ENCODE results near the gene WDR55. TPM values are rescaled to one million over a fixed set of nuclear protein-coding genes. Genes with fewer than 3 reads are reported as not detected.

The WDR55 gene, protein sequence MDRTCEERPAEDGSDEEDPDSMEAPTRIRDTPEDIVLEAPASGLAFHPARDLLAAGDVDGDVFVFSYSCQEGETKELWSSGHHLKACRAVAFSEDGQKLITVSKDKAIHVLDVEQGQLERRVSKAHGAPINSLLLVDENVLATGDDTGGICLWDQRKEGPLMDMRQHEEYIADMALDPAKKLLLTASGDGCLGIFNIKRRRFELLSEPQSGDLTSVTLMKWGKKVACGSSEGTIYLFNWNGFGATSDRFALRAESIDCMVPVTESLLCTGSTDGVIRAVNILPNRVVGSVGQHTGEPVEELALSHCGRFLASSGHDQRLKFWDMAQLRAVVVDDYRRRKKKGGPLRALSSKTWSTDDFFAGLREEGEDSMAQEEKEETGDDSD
- 10 to 100 TPM; 11.4 to 31.6 (median 19.8) TPM for total RNA-seq

DNA sequence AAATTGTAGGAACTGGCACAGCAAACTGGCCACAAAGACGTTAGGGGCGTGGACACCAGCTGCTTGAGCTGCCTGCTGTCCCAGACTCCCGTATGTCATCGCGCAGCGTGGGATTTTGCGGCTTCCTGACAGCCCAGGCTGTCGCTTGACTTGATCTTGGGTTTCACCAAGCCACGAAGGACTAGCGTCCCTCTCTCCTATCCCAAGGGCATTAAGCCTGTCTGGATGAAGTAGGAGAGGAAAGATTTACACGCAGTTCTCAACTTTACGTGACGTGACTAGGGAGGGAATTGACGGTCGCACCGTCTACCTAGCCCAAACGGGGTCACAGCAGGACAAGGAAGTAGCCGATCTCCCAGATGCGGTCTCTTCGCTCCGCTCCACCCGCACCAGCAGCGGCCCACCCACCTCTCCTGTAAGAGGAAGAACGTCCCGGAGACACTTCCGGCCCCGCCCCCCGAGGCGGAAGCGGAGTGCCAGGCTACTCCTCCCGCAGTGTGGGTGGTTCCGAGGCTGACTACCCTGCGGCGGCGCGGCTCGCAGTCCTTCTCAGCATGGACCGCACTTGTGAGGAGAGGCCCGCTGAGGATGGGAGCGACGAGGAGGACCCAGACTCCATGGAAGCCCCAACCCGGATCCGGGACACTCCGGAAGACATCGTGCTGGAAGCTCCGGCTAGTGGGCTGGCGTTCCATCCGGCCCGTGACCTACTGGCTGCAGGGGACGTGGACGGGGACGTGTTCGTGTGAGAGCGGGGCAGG, at the start of gene WDR55:
Gene WDR55 (plus strand): TSS at position 546 of the 761 bp plus-strand sequence. CDS start 9 bp downstream, at position 555.
- TF ChIP-seq, protein P1, sequence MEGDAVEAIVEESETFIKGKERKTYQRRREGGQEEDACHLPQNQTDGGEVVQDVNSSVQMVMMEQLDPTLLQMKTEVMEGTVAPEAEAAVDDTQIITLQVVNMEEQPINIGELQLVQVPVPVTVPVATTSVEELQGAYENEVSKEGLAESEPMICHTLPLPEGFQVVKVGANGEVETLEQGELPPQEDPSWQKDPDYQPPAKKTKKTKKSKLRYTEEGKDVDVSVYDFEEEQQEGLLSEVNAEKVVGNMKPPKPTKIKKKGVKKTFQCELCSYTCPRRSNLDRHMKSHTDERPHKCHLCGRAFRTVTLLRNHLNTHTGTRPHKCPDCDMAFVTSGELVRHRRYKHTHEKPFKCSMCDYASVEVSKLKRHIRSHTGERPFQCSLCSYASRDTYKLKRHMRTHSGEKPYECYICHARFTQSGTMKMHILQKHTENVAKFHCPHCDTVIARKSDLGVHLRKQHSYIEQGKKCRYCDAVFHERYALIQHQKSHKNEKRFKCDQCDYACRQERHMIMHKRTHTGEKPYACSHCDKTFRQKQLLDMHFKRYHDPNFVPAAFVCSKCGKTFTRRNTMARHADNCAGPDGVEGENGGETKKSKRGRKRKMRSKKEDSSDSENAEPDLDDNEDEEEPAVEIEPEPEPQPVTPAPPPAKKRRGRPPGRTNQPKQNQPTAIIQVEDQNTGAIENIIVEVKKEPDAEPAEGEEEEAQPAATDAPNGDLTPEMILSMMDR (IDR thresholded peaks at IDR 0.05; ENCODE audit: low read depth), result no peak

DNA sequence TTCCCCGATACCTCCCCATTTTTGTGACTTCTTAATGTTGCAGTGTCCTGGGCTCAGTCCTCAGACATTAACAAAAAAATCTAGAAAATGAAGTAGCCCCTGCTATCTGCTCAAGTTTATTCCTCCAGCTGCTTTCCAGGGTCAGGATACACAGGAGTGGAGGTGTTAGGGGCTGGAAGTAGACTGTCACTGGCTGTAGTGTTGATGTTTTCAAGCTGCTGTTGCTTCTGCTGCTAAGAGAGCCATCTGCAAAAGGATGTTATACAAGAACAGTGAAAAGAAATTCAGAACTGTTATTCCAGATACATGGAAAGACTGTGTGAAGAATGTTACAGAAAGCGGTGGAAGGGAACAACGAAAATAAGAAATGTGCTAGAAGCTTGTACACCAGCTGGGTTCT, 42.4 kb upstream of the WDR55 start:
- TF ChIP-seq, protein P1 (IDR thresholded peaks at IDR 0.05; ENCODE audit: low read depth), result no peak

DNA sequence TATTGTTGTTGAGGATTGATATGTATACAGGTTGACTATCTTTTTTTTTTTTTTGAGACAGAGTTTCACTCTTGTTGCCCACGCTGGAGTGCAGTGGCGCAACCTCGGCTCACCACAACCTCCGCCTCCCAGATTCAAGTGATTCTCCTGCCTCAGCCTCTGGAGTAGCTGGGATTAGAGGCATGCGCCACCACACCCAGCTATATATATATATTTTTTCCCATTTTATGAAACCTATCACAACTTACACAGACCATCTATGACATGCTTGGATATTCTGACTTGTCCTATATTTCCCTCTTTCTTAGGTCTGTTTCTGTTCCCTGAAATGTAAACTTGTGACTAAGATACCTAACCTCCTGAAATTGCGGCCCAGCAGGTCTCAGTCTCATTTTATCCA, 36.7 kb upstream of the WDR55 start:
- TF ChIP-seq, protein P1 (IDR thresholded peaks at IDR 0.05; ENCODE audit: low read depth), result no peak

DNA sequence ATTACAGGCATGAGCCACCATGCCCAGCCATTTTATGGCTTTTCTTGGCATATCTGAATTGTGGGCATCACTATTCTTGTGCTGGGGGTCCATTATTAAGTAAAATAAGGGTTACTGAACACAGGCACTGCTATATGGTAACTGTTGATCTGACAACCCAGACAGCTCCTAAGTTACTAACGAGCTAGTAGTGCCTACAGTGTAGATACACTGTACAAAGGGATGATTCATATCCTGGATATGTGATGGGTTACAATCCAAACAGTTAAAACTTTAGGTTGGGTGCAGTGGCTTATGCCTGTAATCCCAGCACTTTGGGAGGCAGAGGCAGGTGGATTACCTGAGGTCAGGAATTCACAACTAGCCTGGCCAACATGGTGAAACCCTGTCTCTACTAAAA, 36.0 kb upstream of the WDR55 start:
- TF ChIP-seq, protein P1 (IDR thresholded peaks at IDR 0.05; ENCODE audit: low read depth), result no peak

DNA sequence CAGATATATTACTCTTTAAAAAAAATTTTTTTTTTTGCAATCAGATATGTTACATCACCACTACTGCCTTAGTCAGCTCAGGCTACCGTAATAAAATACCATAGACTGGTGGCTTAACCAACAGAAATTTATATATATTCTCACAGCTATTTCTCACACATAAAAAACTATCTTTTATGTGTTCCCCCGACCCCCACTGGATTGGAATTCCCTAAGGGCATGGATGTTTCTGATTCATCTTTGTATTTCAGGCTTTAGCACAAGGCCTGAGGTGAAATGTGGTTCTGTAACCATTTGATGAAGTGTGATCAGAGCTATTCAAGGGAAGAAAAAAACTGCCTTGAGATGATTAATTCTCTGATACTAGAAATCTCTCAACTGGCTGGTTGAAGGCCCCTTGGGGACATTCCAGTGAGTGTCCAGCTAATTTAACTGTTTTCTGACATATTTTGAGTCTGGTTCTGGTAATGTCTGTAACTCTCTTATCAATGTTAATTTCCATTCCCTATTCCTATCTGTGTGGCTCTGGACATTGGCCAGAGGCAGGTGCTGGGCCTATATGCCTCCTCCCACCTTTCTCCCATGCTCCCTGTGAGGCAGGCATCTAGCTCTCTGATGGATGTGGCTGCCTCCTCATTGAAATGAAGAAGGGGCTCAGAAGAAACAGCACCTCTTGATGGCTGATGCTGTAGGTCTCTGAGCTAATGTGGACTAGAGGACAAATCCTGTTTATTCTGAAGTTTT, 34.2 kb upstream of the WDR55 start:
- TF ChIP-seq, protein P1 (IDR thresholded peaks at IDR 0.05; ENCODE audit: low read depth), result no peak

DNA sequence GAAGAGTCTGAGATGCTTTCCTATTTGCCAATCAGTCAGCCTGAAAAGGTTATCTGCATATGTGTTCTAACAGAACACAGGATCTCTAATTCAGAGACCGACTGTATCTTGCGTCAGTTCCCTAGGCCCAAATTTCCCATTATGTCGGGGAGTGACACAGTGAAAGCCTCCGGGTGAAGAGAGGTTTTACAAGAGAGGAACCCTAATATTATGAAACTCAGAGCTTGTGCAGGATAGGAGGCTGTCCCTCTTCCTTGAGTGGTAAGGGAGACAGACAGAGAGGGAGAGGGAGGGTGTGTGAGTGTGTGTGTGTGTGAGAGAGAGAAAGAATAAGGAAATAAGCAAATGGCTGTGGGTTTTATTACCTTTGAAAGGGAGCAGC, 33.7 kb upstream of the WDR55 start:
- TF ChIP-seq, protein P1 (IDR thresholded peaks at IDR 0.05; ENCODE audit: low read depth), result no peak
